ENCODE results near the gene MTHFD1L. TPM values are rescaled to one million over a fixed set of nuclear protein-coding genes. Genes with fewer than 3 reads are reported as not detected.
"Not testable (repeated sequence)": the region's sequence is repeated elsewhere in the genome, so short reads cannot be mapped to it uniquely, and the experiment has no call there.

Gene MTHFD1L
- total RNA-seq, 1 donor from 2014 or later, result 107 TPM

- Histone ChIP-seq H3K4me1 (ENCODE audit: insufficient read depth, low read length) (peaks cover 20% of the 10 kb centered on the region), H3K4me2 (ENCODE audit: low read length) (peak overlapping the region; percentile 68), H3K9ac (ENCODE audit: low read length) (peak overlapping the region; percentile 83), H3K9me3 (ENCODE audit: insufficient read depth, low read depth, low read length) (no peaks in the 10 kb centered on the region), H3K36me3 (ENCODE audit: insufficient read depth, low read length) (no peaks in the 10 kb centered on the region), H3K27me3 (ENCODE audit: insufficient read depth, low read length) (no peaks in the 10 kb centered on the region), H3K79me2 (ENCODE audit: insufficient read depth, low read length) (peaks cover 27% of the 10 kb centered on the region), H3K4me3 (ENCODE audit: insufficient read depth, low read depth, low read length) (peak overlapping the region; percentile 14), H2AFZ (ENCODE audit: low read depth, low read length) (peak overlapping the region; percentile 36), H3K27ac (ENCODE audit: low read depth, low read length) (peak overlapping the region; percentile 99), H4K20me1 (ENCODE audit: insufficient read depth, low read length) (no peaks in the 10 kb centered on the region)
- Mint-ChIP-seq H3K27me3 (ENCODE audit: low read depth, unreplicated experiment) (no peaks in the 10 kb centered on the region), H3K9me3 (ENCODE audit: unreplicated experiment) (peaks cover 5% of the 10 kb centered on the region), H3K4me1 (ENCODE audit: low read depth, unreplicated experiment) (peaks cover 37% of the 10 kb centered on the region), H3K36me3 (ENCODE audit: low read depth, unreplicated experiment) (peaks cover 16% of the 10 kb centered on the region), H3K27ac (ENCODE audit: unreplicated experiment) (peak overlapping the region; percentile 99), H3K4me3 (ENCODE audit: unreplicated experiment) (peak overlapping the region; percentile 82)
- DNase-seq (ENCODE audit: low read depth), result peak; percentile 100
- no peak for TF ChIP-seq EZH2 (IDR thresholded peaks at IDR 0.05; ENCODE audit: insufficient read depth, low read length)
- TF ChIP-seq CTCF (IDR thresholded peaks at IDR 0.05; ENCODE audit: insufficient read depth, low read depth, low read length), result no peak
- FAIRE-seq, result no peak
Measured at GRCh38 chr6:150857062-150857944, 8.2 kb upstream of the MTHFD1L start.

GRCh38 chr6:150857945-150858308 lies 7.6 kb upstream of the MTHFD1L start:
- no peaks in the 10 kb centered on the region for H3K9me3 ChIP-seq (ENCODE audit: insufficient read depth, low read depth, low read length)
- H4K20me1 ChIP-seq (ENCODE audit: insufficient read depth, low read length), result no peaks in the 10 kb centered on the region
- peak overlapping the region; percentile 61 for H3K4me3 Mint-ChIP-seq (ENCODE audit: unreplicated experiment)

GRCh38 chr6:150861448-150862168 lies 3.9 kb upstream of the MTHFD1L start:
- not testable (repeated sequence) for H2AFZ ChIP-seq (ENCODE audit: low read depth, low read length); H3K9ac ChIP-seq (ENCODE audit: low read length); H3K27ac ChIP-seq (ENCODE audit: low read depth, low read length); H3K9me3 ChIP-seq (ENCODE audit: insufficient read depth, low read depth, low read length); H3K4me2 ChIP-seq (ENCODE audit: low read length); H3K4me3 Mint-ChIP-seq (ENCODE audit: unreplicated experiment); H3K79me2 ChIP-seq (ENCODE audit: insufficient read depth, low read length); H3K4me3 ChIP-seq (ENCODE audit: insufficient read depth, low read depth, low read length); H3K36me3 Mint-ChIP-seq (ENCODE audit: low read depth, unreplicated experiment); H3K9me3 Mint-ChIP-seq (ENCODE audit: unreplicated experiment); H3K36me3 ChIP-seq (ENCODE audit: insufficient read depth, low read length); H3K27me3 Mint-ChIP-seq (ENCODE audit: low read depth, unreplicated experiment); H4K20me1 ChIP-seq (ENCODE audit: insufficient read depth, low read length); H3K27me3 ChIP-seq (ENCODE audit: insufficient read depth, low read length); FAIRE-seq; H3K27ac Mint-ChIP-seq (ENCODE audit: unreplicated experiment)
- peak; percentile 63 for DNase-seq (ENCODE audit: low read depth)
- H3K4me1 ChIP-seq (ENCODE audit: insufficient read depth, low read length), result peaks cover 20% of the 10 kb centered on the region
- H3K4me1 Mint-ChIP-seq (ENCODE audit: low read depth, unreplicated experiment), result peaks cover 13% of the 10 kb centered on the region

More at GRCh38 chr6:150857945-150858308, 7.6 kb upstream of the MTHFD1L start:
- no peaks in the 10 kb centered on the region for H3K36me3 ChIP-seq (ENCODE audit: insufficient read depth, low read length)
- H2AFZ ChIP-seq (ENCODE audit: low read depth, low read length), result no peak overlapping the region
- peak overlapping the region; percentile 68 for H3K4me2 ChIP-seq (ENCODE audit: low read length)
- peak overlapping the region; percentile 1 for H3K4me3 ChIP-seq (ENCODE audit: insufficient read depth, low read depth, low read length)
- Mint-ChIP-seq H3K27ac (ENCODE audit: unreplicated experiment) (peak overlapping the region; percentile 99), H3K36me3 (ENCODE audit: low read depth, unreplicated experiment) (peaks cover 16% of the 10 kb centered on the region), H3K4me1 (ENCODE audit: low read depth, unreplicated experiment) (peaks cover 34% of the 10 kb centered on the region), H3K27me3 (ENCODE audit: low read depth, unreplicated experiment) (no peaks in the 10 kb centered on the region), H3K9me3 (ENCODE audit: unreplicated experiment) (peaks cover 5% of the 10 kb centered on the region)
- DNase-seq (ENCODE audit: low read depth) (no peak), FAIRE-seq (peak; percentile 32)
- H3K27ac ChIP-seq (ENCODE audit: low read depth, low read length), result peak overlapping the region; percentile 99
- H3K27me3 ChIP-seq (ENCODE audit: insufficient read depth, low read length), result no peaks in the 10 kb centered on the region
- TF ChIP-seq CTCF (IDR thresholded peaks at IDR 0.05; ENCODE audit: insufficient read depth, low read depth, low read length) (no peak), EZH2 (IDR thresholded peaks at IDR 0.05; ENCODE audit: insufficient read depth, low read length) (no peak)
- H3K79me2 ChIP-seq (ENCODE audit: insufficient read depth, low read length), result peaks cover 21% of the 10 kb centered on the region
- peaks cover 20% of the 10 kb centered on the region for H3K4me1 ChIP-seq (ENCODE audit: insufficient read depth, low read length)
- H3K9ac ChIP-seq (ENCODE audit: low read length), result peak overlapping the region; percentile 83

Data from astrocyte (in vitro differentiated cells and primary cell).